Astrocyte (in vitro differentiated cells and primary cell): ENCODE measurements around the gene ACTR5. TPM values are rescaled to one million over a fixed set of nuclear protein-coding genes. Genes with fewer than 3 reads are reported as not detected.

Experiments
- DNase-seq: peaks from one replicate; pipeline ENCODE4 v3.0.0-alpha.2; 2010; ENCODE audit warnings: low read depth
- FAIRE-seq: peaks from 2 replicates; lab custom pipeline; 2011; peaks lifted over from hg19 to GRCh38; lab: Jason Lieb, UNC
- H2AFZ ChIP-seq: 2 replicates; pipeline ENCODE4 v1.6.0; 2012; ENCODE audit warnings: low read depth, low read length, inconsistent platforms
- H3K27ac ChIP-seq: 2 replicates; pipeline ENCODE4 v1.5.1; 2011; ENCODE audit warnings: low read depth, low read length, inconsistent platforms
- H3K27me3 ChIP-seq: 2 replicates; pipeline ENCODE4 v1.6.0; 2011; ENCODE audit warnings: low read length, inconsistent platforms; ENCODE audit not compliant: insufficient read depth
- H3K36me3 ChIP-seq: 2 replicates; pipeline ENCODE4 v1.5.1; 2011; ENCODE audit warnings: low read length, inconsistent platforms; ENCODE audit not compliant: insufficient read depth
- H3K4me1 ChIP-seq: 2 replicates; pipeline ENCODE4 v1.5.1; 2011; ENCODE audit warnings: low read length, inconsistent platforms; ENCODE audit not compliant: insufficient read depth
- H3K4me2 ChIP-seq: 2 replicates; pipeline ENCODE4 v1.6.0; 2012; ENCODE audit warnings: low read length, inconsistent platforms
- H3K4me3 ChIP-seq: 2 replicates; pipeline ENCODE4 v1.5.1; 2011; ENCODE audit warnings: low read depth, mild to moderate bottlenecking, low read length, inconsistent platforms; ENCODE audit not compliant: insufficient read depth
- H3K79me2 ChIP-seq: 2 replicates; pipeline ENCODE4 v1.6.0; 2012; ENCODE audit warnings: mild to moderate bottlenecking, low read length, inconsistent platforms; ENCODE audit not compliant: insufficient read depth
- H3K9ac ChIP-seq: 2 replicates; pipeline ENCODE4 v1.6.0; 2012; ENCODE audit warnings: mild to moderate bottlenecking, low read length, inconsistent platforms
- H3K9me3 ChIP-seq: 2 replicates; pipeline ENCODE4 v1.5.1; 2012; ENCODE audit warnings: low read depth, mild to moderate bottlenecking, low read length, inconsistent platforms; ENCODE audit not compliant: insufficient read depth
- H4K20me1 ChIP-seq: 2 replicates; pipeline ENCODE4 v1.6.0; 2012; ENCODE audit warnings: low read length, inconsistent platforms; ENCODE audit not compliant: insufficient read depth
- H3K27ac Mint-ChIP-seq: one replicate; pipeline ENCODE4 v1.8.0; 2021; ENCODE audit warnings: mild to moderate bottlenecking, mixed read lengths; ENCODE audit not compliant: unreplicated experiment
- H3K27me3 Mint-ChIP-seq: one replicate; pipeline ENCODE4 v1.8.0; 2021; ENCODE audit warnings: low read depth, mixed read lengths; ENCODE audit not compliant: unreplicated experiment
- H3K36me3 Mint-ChIP-seq: one replicate; pipeline ENCODE4 v1.8.0; 2021; ENCODE audit warnings: low read depth, mixed read lengths; ENCODE audit not compliant: unreplicated experiment
- H3K4me1 Mint-ChIP-seq: one replicate; pipeline ENCODE4 v1.8.0; 2021; ENCODE audit warnings: low read depth, mixed read lengths; ENCODE audit not compliant: unreplicated experiment
- H3K4me3 Mint-ChIP-seq: one replicate; pipeline ENCODE4 v1.8.0; 2021; ENCODE audit warnings: mild to moderate bottlenecking, moderate library complexity, mixed read lengths; ENCODE audit not compliant: unreplicated experiment
- H3K9me3 Mint-ChIP-seq: one replicate; pipeline ENCODE4 v1.8.0; 2021; ENCODE audit warnings: mild to moderate bottlenecking, mixed read lengths; ENCODE audit not compliant: unreplicated experiment
- EZH2 ChIP-seq: IDR thresholded peaks from 2 replicates; pipeline ENCODE4 v1.6.1; 2012; ENCODE audit warnings: mild to moderate bottlenecking, low read length, inconsistent platforms; ENCODE audit not compliant: insufficient read depth
- total RNA-seq: library from RNA; stranded (reverse); gene quantifications from 2 replicates; pipeline ENCODE4 v1.2.1, GENCODE V29; 2021
- TF ChIP-seq, protein P1 (sequence below): IDR thresholded peaks from 2 replicates; pipeline ENCODE4 v1.5.1; 2011; ENCODE audit warnings: low read depth, mild to moderate bottlenecking, inconsistent platforms, low read length, moderate library complexity; ENCODE audit not compliant: insufficient read depth

Gene ACTR5
- total RNA-seq, 1 donor from 2014 or later: 4.0 TPM

DNA sequence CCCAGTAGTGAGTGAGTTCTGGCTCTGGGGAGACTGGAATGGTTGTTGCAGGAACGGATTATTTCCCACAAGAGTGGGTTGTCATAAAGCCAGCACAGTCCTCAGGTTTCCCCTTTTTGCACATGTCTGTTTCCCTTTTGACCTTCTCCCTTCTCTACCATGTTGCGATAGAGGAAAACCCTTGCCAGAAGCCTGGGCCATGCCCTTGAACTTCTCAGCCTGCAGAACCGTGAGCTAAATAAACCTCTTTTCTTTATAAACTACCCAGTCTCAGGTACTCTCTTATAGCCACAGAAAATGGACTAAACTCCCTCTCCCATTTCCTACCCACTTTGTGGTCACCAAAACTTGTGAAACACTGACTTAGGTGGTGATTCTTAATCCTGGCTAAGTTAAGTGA lies 50.0 kb downstream of the ACTR5 start:
- H3K4me1 ChIP-seq: no peaks in the 10 kb centered on the region
- FAIRE-seq: no peak
- Mint-ChIP-seq H3K9me3 (peaks cover 4% of the 10 kb centered on the region), H3K4me3 (no peak overlapping the region), H3K27ac (no peak overlapping the region), H3K27me3 (peaks cover 4% of the 10 kb centered on the region), H3K4me1 (no peaks in the 10 kb centered on the region), H3K36me3 (no peaks in the 10 kb centered on the region)
- TF ChIP-seq, protein P1, sequence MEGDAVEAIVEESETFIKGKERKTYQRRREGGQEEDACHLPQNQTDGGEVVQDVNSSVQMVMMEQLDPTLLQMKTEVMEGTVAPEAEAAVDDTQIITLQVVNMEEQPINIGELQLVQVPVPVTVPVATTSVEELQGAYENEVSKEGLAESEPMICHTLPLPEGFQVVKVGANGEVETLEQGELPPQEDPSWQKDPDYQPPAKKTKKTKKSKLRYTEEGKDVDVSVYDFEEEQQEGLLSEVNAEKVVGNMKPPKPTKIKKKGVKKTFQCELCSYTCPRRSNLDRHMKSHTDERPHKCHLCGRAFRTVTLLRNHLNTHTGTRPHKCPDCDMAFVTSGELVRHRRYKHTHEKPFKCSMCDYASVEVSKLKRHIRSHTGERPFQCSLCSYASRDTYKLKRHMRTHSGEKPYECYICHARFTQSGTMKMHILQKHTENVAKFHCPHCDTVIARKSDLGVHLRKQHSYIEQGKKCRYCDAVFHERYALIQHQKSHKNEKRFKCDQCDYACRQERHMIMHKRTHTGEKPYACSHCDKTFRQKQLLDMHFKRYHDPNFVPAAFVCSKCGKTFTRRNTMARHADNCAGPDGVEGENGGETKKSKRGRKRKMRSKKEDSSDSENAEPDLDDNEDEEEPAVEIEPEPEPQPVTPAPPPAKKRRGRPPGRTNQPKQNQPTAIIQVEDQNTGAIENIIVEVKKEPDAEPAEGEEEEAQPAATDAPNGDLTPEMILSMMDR: no peak
- TF ChIP-seq EZH2: no peak
- no peak for DNase-seq
- H4K20me1 ChIP-seq: no peaks in the 10 kb centered on the region
- H3K27me3 ChIP-seq: peaks cover 7% of the 10 kb centered on the region
- no peak overlapping the region for H2AFZ ChIP-seq
- no peaks in the 10 kb centered on the region for H3K79me2 ChIP-seq
- no peak overlapping the region for H3K9ac ChIP-seq
- H3K9me3 ChIP-seq: no peaks in the 10 kb centered on the region
- no peaks in the 10 kb centered on the region for H3K36me3 ChIP-seq
- H3K4me2 ChIP-seq: no peak overlapping the region
- no peak overlapping the region for H3K27ac ChIP-seq
- H3K4me3 ChIP-seq: no peak overlapping the region

DNA sequence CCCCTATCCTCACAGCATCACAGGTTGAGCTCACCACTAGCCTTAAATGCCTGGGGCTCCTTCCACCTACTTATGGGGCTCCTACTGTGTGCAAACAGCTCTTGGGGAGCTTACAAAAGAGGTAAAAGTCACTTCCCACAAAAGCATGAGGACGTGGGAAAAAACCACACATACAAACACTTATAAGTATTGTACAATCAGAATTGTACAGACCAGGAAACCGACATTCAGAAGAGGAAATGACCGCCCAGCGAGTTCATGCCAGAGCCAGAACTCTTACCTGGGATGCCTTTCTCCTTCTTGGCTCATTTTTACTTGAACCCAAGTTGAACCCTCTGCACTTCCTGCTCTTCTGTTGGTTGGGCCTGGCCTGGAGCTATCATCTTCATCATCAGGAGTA lies 50.9 kb downstream of the ACTR5 start:
- Histone ChIP-seq H3K4me2 (no peak overlapping the region), H3K9me3 (no peaks in the 10 kb centered on the region), H4K20me1 (no peaks in the 10 kb centered on the region), H3K9ac (no peak overlapping the region), H3K79me2 (no peaks in the 10 kb centered on the region), H3K4me1 (no peaks in the 10 kb centered on the region), H3K27ac (no peak overlapping the region), H3K36me3 (no peaks in the 10 kb centered on the region), H3K4me3 (no peak overlapping the region), H3K27me3 (peaks cover 7% of the 10 kb centered on the region), H2AFZ (no peak overlapping the region)
- Mint-ChIP-seq H3K4me1 (no peaks in the 10 kb centered on the region), H3K9me3 (peaks cover 4% of the 10 kb centered on the region), H3K36me3 (no peaks in the 10 kb centered on the region), H3K4me3 (no peak overlapping the region), H3K27ac (no peak overlapping the region), H3K27me3 (peaks cover 4% of the 10 kb centered on the region)
- DNase-seq (no peak), FAIRE-seq (no peak)
- TF ChIP-seq, protein P1: no peak
- TF ChIP-seq EZH2: no peak

DNA sequence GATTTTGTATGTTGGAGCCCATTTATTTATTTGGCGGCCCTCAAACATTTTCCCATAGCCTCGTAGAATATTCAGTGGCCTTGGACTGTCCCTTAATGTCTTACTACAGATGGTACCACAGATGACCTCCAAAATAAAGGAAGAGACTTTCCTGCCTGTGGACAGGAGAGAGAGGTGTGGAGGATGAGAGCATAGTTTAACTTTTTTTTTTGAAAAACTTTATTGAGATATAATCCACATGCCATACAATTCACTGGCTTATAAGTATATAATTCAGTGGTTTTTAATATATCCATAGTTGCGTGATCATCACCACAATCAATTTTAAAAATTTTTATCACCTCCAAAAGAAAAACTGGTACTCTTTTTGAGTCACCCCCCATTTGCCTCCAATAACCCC lies 52.6 kb downstream of the ACTR5 start:
- H3K4me1 ChIP-seq: peaks cover 3% of the 10 kb centered on the region
- no peaks in the 10 kb centered on the region for H3K9me3 ChIP-seq
- no peak for DNase-seq
- H3K27me3 Mint-ChIP-seq: peaks cover 3% of the 10 kb centered on the region
- no peaks in the 10 kb centered on the region for H4K20me1 ChIP-seq
- no peak overlapping the region for H3K4me2 ChIP-seq
- no peak for FAIRE-seq
- H3K9me3 Mint-ChIP-seq: peaks cover 4% of the 10 kb centered on the region
- H3K4me1 Mint-ChIP-seq: peaks cover 4% of the 10 kb centered on the region
- no peak for TF ChIP-seq EZH2
- TF ChIP-seq, protein P1: no peak
- H3K36me3 ChIP-seq: no peaks in the 10 kb centered on the region
- H3K27ac ChIP-seq: no peak overlapping the region
- peaks cover 4% of the 10 kb centered on the region for H3K27me3 ChIP-seq
- H3K9ac ChIP-seq: no peak overlapping the region
- no peaks in the 10 kb centered on the region for H3K36me3 Mint-ChIP-seq
- no peak overlapping the region for H3K4me3 ChIP-seq
- H3K79me2 ChIP-seq: no peaks in the 10 kb centered on the region
- H3K27ac Mint-ChIP-seq: no peak overlapping the region
- H2AFZ ChIP-seq: no peak overlapping the region
- no peak overlapping the region for H3K4me3 Mint-ChIP-seq
